Gastrocnemius medialis (tissue), 4 donors: ENCODE results near the gene ACOT13. TPM values are rescaled to one million over a fixed set of nuclear protein-coding genes. Genes with fewer than 3 reads are reported as not detected.
"Not testable (repeated sequence)": the region's sequence is repeated elsewhere in the genome, so short reads cannot be mapped to it uniquely, and the experiment has no call there.

Experiments used
- ATAC-seq, 2 donors: fragments of 150-250 bp; one replicate each; pipeline ENCODE4 v1.9.1; 2016
- DNase-seq, 2 donors: peaks; one replicate each; pipeline ENCODE4 v3.0.0-alpha.2; 2019
- H3K27ac ChIP-seq, 4 donors: fragments of 200-600 bp; sonication (generic); 1 replicate in 1 of 4; 2 replicates in 3 of 4; pipeline ENCODE4 v1.5.1; 2016 to 2018; ENCODE audit warnings: mild to moderate bottlenecking in 2 of 4, moderate library complexity in 1 of 4
- H3K27me3 ChIP-seq, 3 donors: fragments of 200-600 bp; sonication (generic) in 2 of 3; 1 replicate in 1 of 3; 2 replicates in 2 of 3; pipeline versions ENCODE4 v1.5.1 to v1.6.0; 2016 to 2019; ENCODE audit warnings: mild to moderate bottlenecking in 1 of 3, moderate library complexity in 1 of 3
- H3K36me3 ChIP-seq, 2 donors: fragments of 200-600 bp; sonication (generic) in 1 of 2; one replicate each; pipeline ENCODE4 v1.5.1; 2017 to 2018
- H3K4me1 ChIP-seq, 2 donors: fragments of 200-600 bp; sonication (generic) in 1 of 2; one replicate each; pipeline ENCODE4 v1.5.1; 2016 to 2017; ENCODE audit warnings: mild to moderate bottlenecking in 2 of 2
- H3K4me3 ChIP-seq, 4 donors: fragments of 200-600 bp; sonication (generic) in 3 of 4; 1 replicate in 1 of 4; 2 replicates in 3 of 4; pipeline ENCODE4 v1.5.1; 2016 to 2019; ENCODE audit warnings: mild to moderate bottlenecking in 2 of 4
- H3K9me3 ChIP-seq, 3 donors: fragments of 200-600 bp; sonication (generic) in 2 of 3; 1 replicate in 1 of 3; 2 replicates in 2 of 3; pipeline ENCODE4 v1.5.1; 2016 to 2019
- POLR2A ChIP-seq, 2 donors: fragments of 450-650 bp; IDR thresholded peaks; one replicate each; pipeline ENCODE4 v1.6.1; 2017; ENCODE audit warnings: antibody characterized with exemption in 2 of 2, mild to moderate bottlenecking in 2 of 2, moderate library complexity in 2 of 2
- in situ Hi-C, 4 donors: fragments of 200-750 bp; cut with MboI; loops; one replicate each; pipeline versions ENCODE4 v1.15.0 to v1.8.0; 2017; ENCODE audit warnings: low sequenced_read_pairs in 4 of 4
- intact Hi-C: fragments of 100-400 bp; cut with DNase I; formaldehyde crosslinking; loops from one replicate; pipeline ENCODE4 v1.15.1; 2023; ENCODE audit warnings: low total_unique reads
- total RNA-seq, 4 donors: library from RNA; depleted of rRNA; stranded (reverse); fragments of >200 nt; gene quantifications; one replicate each; pipeline versions ENCODE4 v1.1.0 to v1.2.3, GENCODE V29; 2016
- TF ChIP-seq, protein P1 (sequence below), 5 experiments: fragments of 450-650 bp in 3 of 5; fragments of 200-600 bp in 2 of 5; sonication (generic) in 2 of 5; IDR thresholded peaks in 4 of 5; conservative IDR thresholded peaks in 1 of 5; 1 replicate in 4 of 5; 2 replicates in 1 of 5; pipeline ENCODE4 v1.5.1; 2016 to 2019; ENCODE audit warnings: antibody characterized with exemption in 5 of 5, mild to moderate bottlenecking in 3 of 5, moderate library complexity in 3 of 5

The ACOT13 gene
- total RNA-seq, 4 donors from 2014 or later: 13.6 to 28.2 (median 21.1) TPM

DNA sequence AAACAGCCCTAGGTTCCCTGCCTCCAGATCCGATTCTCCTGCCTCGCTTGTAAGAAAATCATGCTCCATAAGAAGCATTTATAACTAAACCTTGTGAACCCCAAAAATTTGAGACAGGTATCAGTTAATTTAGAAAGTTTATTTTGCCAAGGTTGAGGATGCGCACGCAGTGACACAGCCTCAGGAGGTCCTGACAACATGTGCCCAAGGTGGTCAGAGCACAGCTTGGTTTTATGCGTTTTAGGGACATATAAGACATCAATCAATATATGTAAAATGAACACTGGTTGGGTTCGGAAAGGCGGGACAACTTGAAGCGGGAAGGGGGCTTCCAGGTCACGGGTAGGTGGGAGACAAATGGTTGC is 2.1 kb downstream of the ACOT13 start:
- ATAC-seq: no peak
- DNase-seq: no peak
- Histone ChIP-seq H3K36me3 (peaks cover 0 to 5% of the 10 kb centered on the region in 2 donors), H3K27me3 (no peaks in the 10 kb centered on the region), H3K4me1 (peaks cover 31 to 32% of the 10 kb centered on the region in 2 donors), H3K4me3 (no peak overlapping the region), H3K27ac (no peak overlapping the region), H3K9me3 (no peaks in the 10 kb centered on the region)
- no peak for TF ChIP-seq POLR2A (IDR thresholded peaks at IDR 0.05)
- TF ChIP-seq, protein P1, sequence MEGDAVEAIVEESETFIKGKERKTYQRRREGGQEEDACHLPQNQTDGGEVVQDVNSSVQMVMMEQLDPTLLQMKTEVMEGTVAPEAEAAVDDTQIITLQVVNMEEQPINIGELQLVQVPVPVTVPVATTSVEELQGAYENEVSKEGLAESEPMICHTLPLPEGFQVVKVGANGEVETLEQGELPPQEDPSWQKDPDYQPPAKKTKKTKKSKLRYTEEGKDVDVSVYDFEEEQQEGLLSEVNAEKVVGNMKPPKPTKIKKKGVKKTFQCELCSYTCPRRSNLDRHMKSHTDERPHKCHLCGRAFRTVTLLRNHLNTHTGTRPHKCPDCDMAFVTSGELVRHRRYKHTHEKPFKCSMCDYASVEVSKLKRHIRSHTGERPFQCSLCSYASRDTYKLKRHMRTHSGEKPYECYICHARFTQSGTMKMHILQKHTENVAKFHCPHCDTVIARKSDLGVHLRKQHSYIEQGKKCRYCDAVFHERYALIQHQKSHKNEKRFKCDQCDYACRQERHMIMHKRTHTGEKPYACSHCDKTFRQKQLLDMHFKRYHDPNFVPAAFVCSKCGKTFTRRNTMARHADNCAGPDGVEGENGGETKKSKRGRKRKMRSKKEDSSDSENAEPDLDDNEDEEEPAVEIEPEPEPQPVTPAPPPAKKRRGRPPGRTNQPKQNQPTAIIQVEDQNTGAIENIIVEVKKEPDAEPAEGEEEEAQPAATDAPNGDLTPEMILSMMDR (IDR thresholded peaks at IDR 0.05 in 4 of 5, conservative IDR thresholded peaks at IDR 0.05 in 1 of 5): no peak
- in situ Hi-C loops: loop anchor here in 1 of 4 donors (5.0 kb wide), 1 partner anchor 43 kb away; no protein-coding TSS in a partner anchor
- intact Hi-C loops: no loop called here

DNA sequence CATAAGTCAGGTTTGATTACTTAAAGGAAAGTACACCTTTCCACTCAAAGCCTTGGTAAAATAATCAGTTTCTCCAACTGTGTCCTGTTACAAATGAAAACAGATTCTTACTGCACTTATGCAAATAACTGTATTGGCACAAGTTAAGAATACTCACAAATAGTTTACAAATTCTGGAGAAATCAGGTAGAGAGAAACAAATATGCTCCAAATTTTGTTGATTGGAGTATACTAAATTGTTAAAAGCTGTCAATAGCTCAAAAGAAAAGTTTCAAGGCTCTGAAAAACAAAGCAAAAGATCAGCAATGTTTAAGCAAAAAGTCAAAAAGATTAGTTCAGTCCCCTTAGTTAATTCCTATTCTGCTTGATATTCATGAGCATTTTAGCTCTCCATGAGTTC is 3.6 kb downstream of the ACOT13 start:
- intact Hi-C loops, DNase-seq, ATAC-seq, H3K27ac ChIP-seq, H3K36me3 ChIP-seq, H3K27me3 ChIP-seq, H3K4me3 ChIP-seq, in situ Hi-C loops, H3K9me3 ChIP-seq: not testable (repeated sequence)
- peaks cover 21 to 23% of the 10 kb centered on the region in 2 donors for H3K4me1 ChIP-seq

DNA sequence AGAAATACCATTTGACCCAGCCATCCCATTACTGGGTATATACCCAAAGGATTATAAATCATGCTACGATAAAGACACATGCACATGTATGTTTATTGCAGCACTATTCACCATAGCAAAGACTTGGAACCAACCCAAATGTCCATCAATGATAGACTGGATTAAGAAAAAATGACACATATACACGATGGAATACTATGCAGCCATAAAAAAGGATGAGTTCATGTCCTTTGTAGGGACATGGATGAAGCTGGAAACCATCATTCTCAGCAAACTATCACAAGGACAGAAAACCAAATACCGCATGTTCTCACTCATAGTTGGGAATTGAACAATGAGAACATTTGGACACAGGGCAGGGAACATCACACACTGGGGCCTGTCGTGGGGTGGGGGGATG is 4.2 kb downstream of the ACOT13 start:
- in situ Hi-C loops, H3K4me3 ChIP-seq, H3K27ac ChIP-seq, DNase-seq, intact Hi-C loops, H3K9me3 ChIP-seq, H3K36me3 ChIP-seq, H3K27me3 ChIP-seq, ATAC-seq: not testable (repeated sequence)
- H3K4me1 ChIP-seq: peaks cover 16 to 17% of the 10 kb centered on the region in 2 donors

DNA sequence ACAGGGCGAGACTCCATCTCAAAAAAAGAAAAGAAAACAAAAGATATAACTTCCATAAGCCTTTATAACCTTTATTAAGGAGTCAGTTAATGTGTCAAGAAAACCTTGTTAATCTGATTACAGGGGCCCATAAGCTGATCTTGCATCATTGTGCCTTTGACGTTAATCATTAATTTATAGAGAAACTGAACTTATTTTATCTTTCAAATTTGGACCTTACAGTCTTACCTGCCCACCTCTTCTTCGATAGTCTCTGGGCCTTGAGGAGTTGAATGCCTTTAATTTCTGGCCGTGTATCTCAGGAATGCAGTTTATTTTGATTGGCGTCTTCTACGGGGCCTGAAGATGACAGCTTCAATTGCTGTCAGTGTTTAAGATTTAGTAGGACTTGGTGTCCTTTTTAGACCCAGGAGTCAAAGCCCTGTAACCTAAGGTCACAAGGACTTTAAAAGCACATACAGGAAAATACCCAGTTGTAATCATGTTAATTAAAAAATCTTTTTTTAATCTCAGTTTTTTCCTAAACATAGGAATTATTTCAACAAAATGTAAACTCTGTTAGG is 5.8 kb downstream of the ACOT13 start:
- ATAC-seq (no peak), DNase-seq (no peak)
- TF ChIP-seq, protein P1 (IDR thresholded peaks at IDR 0.05 in 4 of 5, conservative IDR thresholded peaks at IDR 0.05 in 1 of 5): no peak
- TF ChIP-seq POLR2A (IDR thresholded peaks at IDR 0.05): no peak
- Histone ChIP-seq H3K4me1 (peaks cover 12% of the 10 kb centered on the region in 2 donors), H3K27ac (no peak overlapping the region), H3K27me3 (no peaks in the 10 kb centered on the region), H3K9me3 (no peaks in the 10 kb centered on the region), H3K36me3 (peaks cover 0 to 5% of the 10 kb centered on the region in 2 donors), H3K4me3 (no peak overlapping the region)
- in situ Hi-C loops: no loop called here
- intact Hi-C loops: no loop called here

DNA sequence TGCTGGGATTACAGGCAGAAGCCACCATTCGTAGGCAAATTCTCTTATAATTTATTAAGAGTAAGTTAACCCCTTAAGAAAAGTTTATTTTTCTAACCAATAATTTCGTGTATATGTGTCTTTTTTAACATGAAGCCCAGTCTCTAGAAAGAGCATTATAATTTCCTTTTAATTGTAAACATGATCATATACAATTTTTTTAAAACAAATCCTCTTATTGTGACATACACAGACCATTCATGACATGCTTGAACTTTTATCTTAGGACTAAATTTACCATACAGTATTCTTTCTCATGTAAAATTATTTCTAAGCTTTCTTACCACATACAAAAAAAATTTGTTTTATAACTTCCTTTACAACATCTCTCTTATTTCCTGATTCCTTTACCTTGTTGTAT is 6.7 kb downstream of the ACOT13 start:
- H3K27me3 ChIP-seq: no peaks in the 10 kb centered on the region
- DNase-seq: no peak
- peaks cover 0 to 5% of the 10 kb centered on the region in 2 donors for H3K36me3 ChIP-seq
- ATAC-seq: no peak
- intact Hi-C loops (no loop called here), in situ Hi-C loops (no loop called here)
- TF ChIP-seq, protein P1 (IDR thresholded peaks at IDR 0.05 in 4 of 5, conservative IDR thresholded peaks at IDR 0.05 in 1 of 5): no peak
- TF ChIP-seq POLR2A (IDR thresholded peaks at IDR 0.05): no peak
- H3K4me3 ChIP-seq: no peak overlapping the region
- H3K9me3 ChIP-seq: no peaks in the 10 kb centered on the region
- no peak overlapping the region for H3K27ac ChIP-seq
- peaks cover 3% of the 10 kb centered on the region in 2 donors for H3K4me1 ChIP-seq

DNA sequence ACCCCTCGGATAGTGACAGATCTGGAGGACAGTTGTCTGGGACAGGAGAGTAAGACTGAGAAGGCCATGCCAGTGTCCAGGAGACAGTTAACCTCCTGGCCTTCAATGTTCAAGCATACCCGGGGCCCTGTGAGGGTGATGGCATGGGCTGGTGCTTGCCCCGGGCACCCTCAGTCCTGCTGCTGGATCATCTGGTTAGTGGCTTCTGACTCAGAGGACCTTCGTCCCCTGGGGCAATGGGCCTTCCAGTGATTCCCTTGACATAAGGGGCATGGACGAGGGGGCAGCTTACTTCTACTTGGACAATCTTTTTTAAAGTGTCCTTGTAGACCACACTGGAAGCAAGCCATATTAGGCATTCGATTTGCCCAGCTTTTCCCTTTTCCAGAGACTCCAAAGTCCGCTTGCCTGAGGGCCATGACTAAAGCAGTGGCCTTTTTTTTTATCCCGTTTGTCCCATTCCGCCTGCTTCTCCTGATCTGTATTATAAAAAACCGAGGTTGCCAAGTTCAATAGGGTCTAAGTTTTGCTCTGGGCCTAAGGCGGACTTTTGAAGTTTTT is 12.0 kb downstream of the ACOT13 start:
- H3K27me3 ChIP-seq, intact Hi-C loops, ATAC-seq, H3K27ac ChIP-seq, H3K4me3 ChIP-seq, DNase-seq, in situ Hi-C loops, H3K4me1 ChIP-seq, H3K9me3 ChIP-seq, H3K36me3 ChIP-seq: not testable (repeated sequence)
